RWPE2 (cell line): Measurements from ENCODE around the gene CDC42SE2.

Experiments
- ATAC-seq: fragments of 200-7000 bp; cut with Tn5 transposase; 3 replicates; pipeline ENCODE4 v1.9.1; 2021; ENCODE audit warnings: low read depth
- DNase-seq: peaks from one replicate; pipeline ENCODE4 v3.0.0-alpha.2; 2020; ENCODE audit warnings: low spot score
- H3K27ac ChIP-seq: fragments of 450-650 bp; 2 replicates; pipeline ENCODE4 v1.5.1; 2017; ENCODE audit warnings: mild to moderate bottlenecking; ENCODE audit not compliant: poor library complexity, severe bottlenecking
- H3K27me3 ChIP-seq: fragments of 250-450 bp; sonication (Bioruptor Pico); 2 replicates; pipeline ENCODE4 v1.5.1; 2021; ENCODE audit warnings: mild to moderate bottlenecking, moderate library complexity; ENCODE audit not compliant: insufficient read depth, poor library complexity, severe bottlenecking
- H3K36me3 ChIP-seq: fragments of 250-450 bp; sonication (Bioruptor Pico); 2 replicates; pipeline ENCODE4 v1.5.1; 2020; ENCODE audit warnings: low read depth, mild to moderate bottlenecking, moderate library complexity
- H3K4me1 ChIP-seq: fragments of 250-450 bp; sonication (Bioruptor Pico); 2 replicates; pipeline ENCODE4 v1.5.1; 2021; ENCODE audit warnings: mild to moderate bottlenecking, moderate library complexity; ENCODE audit not compliant: insufficient read depth, poor library complexity, severe bottlenecking
- H3K4me3 ChIP-seq: fragments of 250-450 bp; sonication (Bioruptor Pico); 2 replicates; pipeline ENCODE4 v1.5.1; 2021; ENCODE audit warnings: mild to moderate bottlenecking, moderate library complexity; ENCODE audit not compliant: severe bottlenecking
- H3K9me3 ChIP-seq: fragments of 250-450 bp; sonication (Bioruptor Pico); 2 replicates; pipeline ENCODE4 v1.5.1; 2021; ENCODE audit warnings: mild to moderate bottlenecking, moderate library complexity; ENCODE audit not compliant: severe bottlenecking
- TF ChIP-seq, protein P1 (sequence below): fragments of 450-650 bp; IDR thresholded peaks from one replicate; pipeline ENCODE4 v1.5.1; 2017; ENCODE audit warnings: mild to moderate bottlenecking, moderate library complexity; ENCODE audit not compliant: poor library complexity, severe bottlenecking

The CDC42SE2 gene

GRCh38 chr5:131230406-131230805, 33.4 kb upstream of the CDC42SE2 start:
- no peaks in the 10 kb centered on the region for H3K4me1 ChIP-seq
- H3K36me3 ChIP-seq, result no peaks in the 10 kb centered on the region
- no peak for DNase-seq
- no peaks in the 10 kb centered on the region for H3K9me3 ChIP-seq
- no peak overlapping the region for H3K4me3 ChIP-seq
- no peak overlapping the region for H3K27ac ChIP-seq
- peak; percentile 44; the same call in 2 of the 3 replicates for ATAC-seq
- TF ChIP-seq, protein P1, sequence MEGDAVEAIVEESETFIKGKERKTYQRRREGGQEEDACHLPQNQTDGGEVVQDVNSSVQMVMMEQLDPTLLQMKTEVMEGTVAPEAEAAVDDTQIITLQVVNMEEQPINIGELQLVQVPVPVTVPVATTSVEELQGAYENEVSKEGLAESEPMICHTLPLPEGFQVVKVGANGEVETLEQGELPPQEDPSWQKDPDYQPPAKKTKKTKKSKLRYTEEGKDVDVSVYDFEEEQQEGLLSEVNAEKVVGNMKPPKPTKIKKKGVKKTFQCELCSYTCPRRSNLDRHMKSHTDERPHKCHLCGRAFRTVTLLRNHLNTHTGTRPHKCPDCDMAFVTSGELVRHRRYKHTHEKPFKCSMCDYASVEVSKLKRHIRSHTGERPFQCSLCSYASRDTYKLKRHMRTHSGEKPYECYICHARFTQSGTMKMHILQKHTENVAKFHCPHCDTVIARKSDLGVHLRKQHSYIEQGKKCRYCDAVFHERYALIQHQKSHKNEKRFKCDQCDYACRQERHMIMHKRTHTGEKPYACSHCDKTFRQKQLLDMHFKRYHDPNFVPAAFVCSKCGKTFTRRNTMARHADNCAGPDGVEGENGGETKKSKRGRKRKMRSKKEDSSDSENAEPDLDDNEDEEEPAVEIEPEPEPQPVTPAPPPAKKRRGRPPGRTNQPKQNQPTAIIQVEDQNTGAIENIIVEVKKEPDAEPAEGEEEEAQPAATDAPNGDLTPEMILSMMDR, result no peak
- no peaks in the 10 kb centered on the region for H3K27me3 ChIP-seq

GRCh38 chr5:131239686-131240085, 24.2 kb upstream of the CDC42SE2 start:
- Histone ChIP-seq H3K36me3 (no peaks in the 10 kb centered on the region), H3K27me3 (no peaks in the 10 kb centered on the region), H3K9me3 (no peaks in the 10 kb centered on the region), H3K27ac (no peak overlapping the region), H3K4me3 (no peak overlapping the region), H3K4me1 (peaks cover 14% of the 10 kb centered on the region)
- TF ChIP-seq, protein P1, result no peak
- DNase-seq (no peak), ATAC-seq (no peak)

DNA sequence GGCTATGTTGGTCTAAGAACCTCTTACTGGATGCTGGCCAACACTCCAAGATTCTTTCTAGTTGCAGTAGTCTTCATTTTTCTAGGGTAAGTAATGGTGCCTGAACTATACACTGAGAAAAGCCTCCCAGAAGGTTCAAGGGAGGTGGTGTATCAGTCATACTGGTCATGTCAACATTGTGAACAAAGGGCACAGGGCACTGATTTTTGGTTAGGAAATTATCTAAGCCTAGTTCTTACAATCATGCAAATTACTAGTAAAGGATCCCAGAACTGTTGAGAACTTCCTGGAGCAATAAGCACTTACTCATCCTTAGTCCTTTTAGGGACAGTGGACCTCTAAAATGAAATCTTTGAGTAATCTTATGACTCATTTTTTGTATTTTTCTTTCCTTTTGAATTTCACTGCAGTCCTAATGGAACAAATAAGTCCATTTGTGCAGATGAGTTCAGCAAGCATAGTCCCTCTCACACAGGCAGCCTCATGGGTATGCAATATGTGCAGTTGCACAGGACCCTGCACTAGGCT, 21.1 kb upstream of the CDC42SE2 start:
- Histone ChIP-seq H3K27me3 (no peaks in the 10 kb centered on the region), H3K27ac (peak overlapping the region; percentile 56), H3K36me3 (no peaks in the 10 kb centered on the region), H3K4me3 (no peak overlapping the region), H3K9me3 (peaks cover 4% of the 10 kb centered on the region), H3K4me1 (peaks cover 14% of the 10 kb centered on the region)
- TF ChIP-seq, protein P1, result no peak
- ATAC-seq (peak; percentile 96), DNase-seq (no peak)

DNA sequence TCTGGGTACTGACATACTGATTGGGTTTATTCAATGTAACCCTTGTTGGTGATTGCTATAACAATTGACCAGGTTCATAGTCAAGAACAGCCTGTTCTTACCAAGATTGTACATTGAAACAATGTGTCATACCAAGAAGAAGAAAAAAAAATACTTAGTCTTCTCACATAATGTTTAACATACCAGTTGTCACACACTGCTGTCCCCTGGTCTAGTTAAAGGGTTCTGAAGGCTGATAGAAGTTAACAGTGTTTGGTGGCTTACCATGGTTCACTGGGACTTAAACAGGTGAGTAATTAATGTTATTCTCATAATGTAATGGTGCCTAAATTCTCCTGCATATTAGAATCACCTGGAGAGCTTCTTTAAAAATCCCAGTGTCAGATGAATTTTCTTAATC, 18.5 kb upstream of the CDC42SE2 start:
- DNase-seq, result no peak
- H3K4me1 ChIP-seq, result peaks cover 14% of the 10 kb centered on the region
- H3K27ac ChIP-seq, result no peak overlapping the region
- no peaks in the 10 kb centered on the region for H3K36me3 ChIP-seq
- ATAC-seq, result no peak
- H3K9me3 ChIP-seq, result peaks cover 4% of the 10 kb centered on the region
- TF ChIP-seq, protein P1, result no peak
- H3K27me3 ChIP-seq, result no peaks in the 10 kb centered on the region
- no peak overlapping the region for H3K4me3 ChIP-seq

GRCh38 chr5:131245948-131246347, 17.9 kb upstream of the CDC42SE2 start:
- TF ChIP-seq, protein P1, result no peak
- Histone ChIP-seq H3K27ac (no peak overlapping the region), H3K27me3 (no peaks in the 10 kb centered on the region), H3K4me3 (no peak overlapping the region), H3K9me3 (peaks cover 4% of the 10 kb centered on the region), H3K36me3 (no peaks in the 10 kb centered on the region), H3K4me1 (peaks cover 14% of the 10 kb centered on the region)
- ATAC-seq (no peak), DNase-seq (no peak)
